ENCODE results near the gene SLC26A2.

SLC26A2 gene

GRCh38 chr5:149960272-149961185 lies at the start of gene SLC26A2:
SLC26A2 (plus strand) TSS chr5:149960758; CDS start chr5:149977653, 16,895 bp downstream.
- TF ChIP-seq CTCF (conservative IDR thresholded peaks at IDR 0.05; ENCODE audit: low read depth, low read length): no peak
- DNase-seq (ENCODE audit: low read depth): peak; percentile 92
- peak within 1 kb of the TSS; percentile 69 for H3K4me3 ChIP-seq (ENCODE audit: low read length)

- DNase-seq (ENCODE audit: low read depth): no peak
- TF ChIP-seq CTCF (conservative IDR thresholded peaks at IDR 0.05; ENCODE audit: low read depth, low read length): no peak
Measured at GRCh38 chr5:149911031-149911430, 49.5 kb upstream of the SLC26A2 start.

GRCh38 chr5:149912226-149912871 lies 48.2 kb upstream of the SLC26A2 start:
- no peak for TF ChIP-seq CTCF (conservative IDR thresholded peaks at IDR 0.05; ENCODE audit: low read depth, low read length)
- DNase-seq (ENCODE audit: low read depth): no peak
- no peak overlapping the region for H3K4me3 ChIP-seq (ENCODE audit: low read length)

More at GRCh38 chr5:149911031-149911430, 49.5 kb upstream of the SLC26A2 start:
- H3K4me3 ChIP-seq (ENCODE audit: low read length): no peak overlapping the region

GRCh38 chr5:149913436-149914419 lies 46.8 kb upstream of the SLC26A2 start:
- DNase-seq (ENCODE audit: low read depth): peak; percentile 71
- no peak overlapping the region for H3K4me3 ChIP-seq (ENCODE audit: low read length)
- no peak for TF ChIP-seq CTCF (conservative IDR thresholded peaks at IDR 0.05; ENCODE audit: low read depth, low read length)

GRCh38 chr5:149915392-149916260 lies 44.9 kb upstream of the SLC26A2 start:
- no peak overlapping the region for H3K4me3 ChIP-seq (ENCODE audit: low read length)
- DNase-seq (ENCODE audit: low read depth): no peak
- no peak for TF ChIP-seq CTCF (conservative IDR thresholded peaks at IDR 0.05; ENCODE audit: low read depth, low read length)
